GM12878 (cell line): ENCODE measurements around the gene EBPL. TPM values are rescaled to one million over a fixed set of nuclear protein-coding genes. Genes with fewer than 3 reads are reported as not detected.

Source experiments
- ATAC-seq: fragments of 200-7000 bp; cut with Tn5 transposase; 3 replicates; pipeline ENCODE4 v1.9.1; 2020; ENCODE audit warnings: mild to moderate bottlenecking, moderate library complexity
- BruUV-seq: library from RNA; stranded (reverse); fragments of 400-500 nt; replicated peaks from 2 replicates; lab custom pipeline; 2021; lab: Mats Ljungman, UMichigan
- CTCF ChIA-PET: fragments of 300-600 bp; sonication (Branson Sonifier 250); formaldehyde crosslinking; extraction: SDS; loops from one replicate; lab custom pipeline; 2021; ENCODE audit warnings: inconsistent platforms; lab: Yijun Ruan, JAX
- POLR2A ChIA-PET: fragments of 350-600 bp; formaldehyde crosslinking; extraction: SDS; loops from one replicate; lab custom pipeline; 2021; ENCODE audit warnings: inconsistent platforms; lab: Charles Lee
- RAD21 ChIA-PET: fragments of 300-600 bp; sonication (Branson Sonifier 250); formaldehyde crosslinking; loops from one replicate; lab custom pipeline; 2023; ENCODE audit warnings: antibody characterized with exemption; ENCODE audit not compliant: unreplicated experiment; lab: Charles Lee
- SMC1A ChIA-PET: fragments of 300-600 bp; sonication (Branson Sonifier 250); formaldehyde crosslinking; loops from one replicate; lab custom pipeline; 2023; ENCODE audit not compliant: unreplicated experiment, uncharacterized antibody; lab: Charles Lee
- DNase-seq: peaks from one replicate; pipeline ENCODE4 v3.0.0-alpha.2; 2011; ENCODE audit warnings: low read depth, low spot score
- FAIRE-seq: peaks from 3 replicates; lab custom pipeline; 2011; peaks lifted over from hg19 to GRCh38; lab: Jason Lieb, UNC
- H2AFZ ChIP-seq: 2 replicates; pipeline ENCODE4 v1.6.0; 2011; ENCODE audit warnings: low read depth, low read length, control low read depth; ENCODE audit not compliant: control insufficient read depth
- H3K27ac ChIP-seq: 2 replicates; pipeline ENCODE4 v1.5.1; 2011; ENCODE audit warnings: control low read depth; ENCODE audit not compliant: control insufficient read depth, insufficient read depth
- H3K27me3 ChIP-seq, 2 experiments: replicated peaks in 1 of 2; 2 replicates each; pipeline versions ENCODE4 v1.6.0 to v1.6.1; 2011; ENCODE audit warnings: low read length in 1 of 2; ENCODE audit not compliant: control insufficient read depth in 2 of 2, insufficient read depth in 2 of 2
- H3K36me3 ChIP-seq, 2 experiments: 2 replicates each; pipeline ENCODE4 v1.5.1; 2011; ENCODE audit warnings: low read length in 1 of 2; ENCODE audit not compliant: control insufficient read depth in 2 of 2, insufficient read depth in 2 of 2
- H3K4me1 ChIP-seq: 2 replicates; pipeline ENCODE4 v1.6.1; 2011; ENCODE audit warnings: mild to moderate bottlenecking, low read length, moderate library complexity, mixed read lengths; ENCODE audit not compliant: control insufficient read depth, insufficient read depth
- H3K4me2 ChIP-seq: 2 replicates; pipeline ENCODE4 v1.6.0; 2011; ENCODE audit warnings: control low read depth; ENCODE audit not compliant: control insufficient read depth, insufficient read depth
- H3K4me3 ChIP-seq: fragments of 200-600 bp; sonication (generic); 2 replicates; pipeline ENCODE4 v1.5.1; 2016
- H3K79me2 ChIP-seq: 2 replicates; pipeline ENCODE4 v1.6.0; 2011; ENCODE audit warnings: low read length; ENCODE audit not compliant: control insufficient read depth, insufficient read depth
- H3K9ac ChIP-seq: 2 replicates; pipeline ENCODE4 v1.8.0; 2011; ENCODE audit warnings: low read length, control low read depth, mixed read lengths; ENCODE audit not compliant: control insufficient read depth, insufficient read depth
- H3K9me3 ChIP-seq: replicated peaks from 3 replicates; pipeline ENCODE4 v1.5.1; 2011; ENCODE audit warnings: mild to moderate bottlenecking, low read length; ENCODE audit not compliant: control insufficient read depth, insufficient read depth
- H4K20me1 ChIP-seq: 2 replicates; pipeline ENCODE4 v1.6.0; 2011; ENCODE audit not compliant: control insufficient read depth, insufficient read depth
- BCL11A ChIP-seq: IDR thresholded peaks from 2 replicates; pipeline ENCODE4 v1.6.1; 2011; ENCODE audit warnings: low read depth, low read length
- GABPA ChIP-seq: IDR thresholded peaks from 2 replicates; pipeline ENCODE4 v1.6.1; 2014; ENCODE audit warnings: antibody characterized with exemption, low read depth, mild to moderate bottlenecking, inconsistent platforms
- HDAC2 ChIP-seq: fragments of 200-600 bp; sonication (generic); IDR thresholded peaks from 2 replicates; pipeline ENCODE4 v1.6.1; 2017
- HDGF ChIP-seq: fragments of 450-650 bp; IDR thresholded peaks from 2 replicates; pipeline ENCODE4 v1.6.1; 2016; ENCODE audit warnings: antibody characterized with exemption
- KLF5 ChIP-seq: fragments of 450-650 bp; IDR thresholded peaks from 2 replicates; pipeline ENCODE4 v1.6.1; 2014; ENCODE audit warnings: mild to moderate bottlenecking; ENCODE audit not compliant: partially characterized antibody
- LARP7 ChIP-seq: fragments of 450-650 bp; IDR thresholded peaks from 2 replicates; pipeline ENCODE4 v1.6.1; 2017; ENCODE audit warnings: mild to moderate bottlenecking
- MEF2A ChIP-seq: IDR thresholded peaks from 2 replicates; pipeline ENCODE4 v1.6.1; 2011; ENCODE audit warnings: low read depth, mild to moderate bottlenecking, low read length, moderate library complexity; ENCODE audit not compliant: insufficient read depth
- MYB ChIP-seq: fragments of 150-350 bp; IDR thresholded peaks from 2 replicates; pipeline ENCODE4 v1.6.1; 2014; ENCODE audit warnings: mild to moderate bottlenecking, low read depth, low read length, borderline replicate concordance
- NR2C1 ChIP-seq: fragments of 450-650 bp; IDR thresholded peaks from 2 replicates; pipeline ENCODE4 v1.6.1; 2017; ENCODE audit warnings: antibody characterized with exemption, mild to moderate bottlenecking, moderate library complexity
- PAX5 ChIP-seq: IDR thresholded peaks from 2 replicates; pipeline ENCODE4 v1.6.1; 2011; ENCODE audit warnings: low read depth, low read length, borderline replicate concordance
- PBX3 ChIP-seq: IDR thresholded peaks from 2 replicates; pipeline ENCODE4 v1.6.1; 2011; ENCODE audit warnings: mild to moderate bottlenecking, low read depth, low read length, moderate library complexity; ENCODE audit not compliant: insufficient replicate concordance
- RBBP5 ChIP-seq: fragments of 200-600 bp; sonication (generic); conservative IDR thresholded peaks from 2 replicates; pipeline ENCODE4 v1.6.1; 2016
- SMAD1 ChIP-seq: fragments of 450-650 bp; IDR thresholded peaks from 2 replicates; pipeline ENCODE4 v1.6.1; 2018; ENCODE audit warnings: mild to moderate bottlenecking, low read depth; ENCODE audit not compliant: partially characterized antibody
- SREBF1 ChIP-seq: IDR thresholded peaks from 2 replicates; pipeline ENCODE4 v1.6.1; 2012; ENCODE audit warnings: mild to moderate bottlenecking, low read length
- SUZ12 ChIP-seq: fragments of 200-600 bp; sonication (generic); IDR thresholded peaks from one replicate; pipeline ENCODE4 v1.6.1; 2018; ENCODE audit warnings: antibody characterized with exemption, mild to moderate bottlenecking; ENCODE audit not compliant: unreplicated experiment
- WGBS: methylation state at CpG from one replicate; pipeline ENCODE4 v1.1.6; 2016; ENCODE audit warnings: low lambda C conversion rate; ENCODE audit not compliant: insufficient replicate concordance, insufficient coverage; ENCODE audit errors: missing lambda C conversion rate; 5-methylcytosine and 5-hydroxymethylcytosine counted together
- in situ Hi-C: fragments of 300-500 bp; cut with MboI; formaldehyde crosslinking; loops from 9 replicates; pipeline ENCODE4 v1.14.3; 2018; ENCODE audit warnings: mixed read lengths
- intact Hi-C: fragments of 100-400 bp; cut with micrococcal nuclease; formaldehyde crosslinking; loops from one replicate; pipeline ENCODE4 v1.14.2; 2022; ENCODE audit not compliant: unreplicated experiment
- polyA plus RNA-seq, 11 experiments: library from polyadenylated mRNA; depleted of rRNA in 4 of 11; unstranded in 6 of 11; stranded (reverse) in 5 of 11; fragments of >200 nt; fragmentation: Nextera tagmentation in 4 of 11; fragmentation: Illumina TruSeq in 1 of 11; extraction: Ambion mirVana in 4 of 11; extraction: Trizol in 1 of 11; gene quantifications; 1 replicate in 1 of 11; 2 replicates in 10 of 11; pipeline versions ENCODE4 v1.2.1 to v1.2.3, GENCODE V29; 2011 to 2016; ENCODE audit warnings: inconsistent platforms in 2 of 11, missing spikeins in 2 of 11, low read depth in 1 of 11
- total RNA-seq, 4 experiments: library from RNA; depleted of rRNA in 3 of 4; stranded (reverse); fragments of >200 nt in 3 of 4; fragmentation: Illumina TruSeq in 1 of 4; extraction: Trizol in 1 of 4; gene quantifications; 2 replicates each; pipeline versions ENCODE4 v1.2.1 to v1.2.3, GENCODE V29; 2013 to 2021
- TF ChIP-seq, protein P1 (sequence below): fragments of 450-650 bp; IDR thresholded peaks from 2 replicates; pipeline ENCODE4 v1.6.1; 2016; ENCODE audit warnings: mild to moderate bottlenecking
- TF ChIP-seq, protein P2 (sequence below): fragments of 450-650 bp; formaldehyde crosslinking; IDR thresholded peaks from 2 replicates; pipeline ENCODE4 v1.4.0; 2022; ENCODE audit warnings: mild to moderate bottlenecking, moderate library complexity

The EBPL gene
- total and polyA plus RNA-seq, 10 of the 15 experiments (the other 5 are each of a cell fraction or from before 2014, with no cell fraction given), result 6.2 to 72.8 (median 43.5) TPM

DNA sequence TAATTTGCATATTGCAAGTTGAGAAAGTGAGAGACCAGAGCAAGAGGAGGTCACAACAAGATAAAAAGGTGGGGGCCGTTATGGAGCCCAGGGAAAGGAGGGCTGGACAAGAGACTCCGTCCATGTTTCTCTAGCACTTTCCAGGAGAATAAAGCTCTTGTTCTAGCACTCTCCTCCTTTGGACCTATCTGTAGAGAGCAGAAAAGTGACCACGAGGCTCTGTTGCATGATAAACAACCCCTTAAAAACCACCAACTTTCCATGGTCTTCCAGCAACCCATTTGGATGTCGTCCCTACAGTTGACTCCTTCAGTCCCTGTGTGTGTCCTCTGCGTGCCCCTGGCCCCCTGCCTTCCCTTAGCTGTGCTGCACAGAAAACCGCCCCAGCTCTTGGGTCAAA, 67.1 kb downstream of the EBPL start (continued):
- no peak for TF ChIP-seq MEF2A
- TF ChIP-seq RBBP5, result no peak
- TF ChIP-seq PBX3, result no peak
- TF ChIP-seq NR2C1, result no peak
- no peak for TF ChIP-seq SREBF1
- no peak for TF ChIP-seq HDGF
- TF ChIP-seq, protein P1, sequence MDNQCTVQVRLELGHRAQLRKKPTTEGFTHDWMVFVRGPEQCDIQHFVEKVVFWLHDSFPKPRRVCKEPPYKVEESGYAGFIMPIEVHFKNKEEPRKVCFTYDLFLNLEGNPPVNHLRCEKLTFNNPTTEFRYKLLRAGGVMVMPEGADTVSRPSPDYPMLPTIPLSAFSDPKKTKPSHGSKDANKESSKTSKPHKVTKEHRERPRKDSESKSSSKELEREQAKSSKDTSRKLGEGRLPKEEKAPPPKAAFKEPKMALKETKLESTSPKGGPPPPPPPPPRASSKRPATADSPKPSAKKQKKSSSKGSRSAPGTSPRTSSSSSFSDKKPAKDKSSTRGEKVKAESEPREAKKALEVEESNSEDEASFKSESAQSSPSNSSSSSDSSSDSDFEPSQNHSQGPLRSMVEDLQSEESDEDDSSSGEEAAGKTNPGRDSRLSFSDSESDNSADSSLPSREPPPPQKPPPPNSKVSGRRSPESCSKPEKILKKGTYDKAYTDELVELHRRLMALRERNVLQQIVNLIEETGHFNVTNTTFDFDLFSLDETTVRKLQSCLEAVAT, result no peak

- Histone ChIP-seq H3K27ac (no peak overlapping the region), H3K36me3 (no peaks in the 10 kb centered on the region), H3K4me2 (no peak overlapping the region), H3K9ac (no peak overlapping the region), H3K79me2 (no peaks in the 10 kb centered on the region), H3K27me3 (no peaks in the 10 kb centered on the region), H3K9me3 (no peaks in the 10 kb centered on the region), H3K4me3 (no peak overlapping the region), H2AFZ (no peak overlapping the region), H3K4me1 (no peaks in the 10 kb centered on the region), H4K20me1 (no peaks in the 10 kb centered on the region)
- FAIRE-seq, result no peak
- ChIA-PET CTCF (interaction anchor here (0.6 to 1.4 kb wide), 2 partner anchors 169 to 909 kb away, joined by 3 to 4 read pairs; no protein-coding TSS in a partner anchor), POLR2A (no interaction called here), SMC1A (no interaction called here), RAD21 (no interaction called here)
- intact Hi-C loops, result no loop called here
- 61% methylated on average over 11 of the region's 11 CpGs for WGBS
- BruUV-seq, result no TSS peak
- no peak for DNase-seq
- in situ Hi-C loops, result no loop called here
- no peak for ATAC-seq
- TF ChIP-seq MYB, result no peak
- TF ChIP-seq, protein P2, sequence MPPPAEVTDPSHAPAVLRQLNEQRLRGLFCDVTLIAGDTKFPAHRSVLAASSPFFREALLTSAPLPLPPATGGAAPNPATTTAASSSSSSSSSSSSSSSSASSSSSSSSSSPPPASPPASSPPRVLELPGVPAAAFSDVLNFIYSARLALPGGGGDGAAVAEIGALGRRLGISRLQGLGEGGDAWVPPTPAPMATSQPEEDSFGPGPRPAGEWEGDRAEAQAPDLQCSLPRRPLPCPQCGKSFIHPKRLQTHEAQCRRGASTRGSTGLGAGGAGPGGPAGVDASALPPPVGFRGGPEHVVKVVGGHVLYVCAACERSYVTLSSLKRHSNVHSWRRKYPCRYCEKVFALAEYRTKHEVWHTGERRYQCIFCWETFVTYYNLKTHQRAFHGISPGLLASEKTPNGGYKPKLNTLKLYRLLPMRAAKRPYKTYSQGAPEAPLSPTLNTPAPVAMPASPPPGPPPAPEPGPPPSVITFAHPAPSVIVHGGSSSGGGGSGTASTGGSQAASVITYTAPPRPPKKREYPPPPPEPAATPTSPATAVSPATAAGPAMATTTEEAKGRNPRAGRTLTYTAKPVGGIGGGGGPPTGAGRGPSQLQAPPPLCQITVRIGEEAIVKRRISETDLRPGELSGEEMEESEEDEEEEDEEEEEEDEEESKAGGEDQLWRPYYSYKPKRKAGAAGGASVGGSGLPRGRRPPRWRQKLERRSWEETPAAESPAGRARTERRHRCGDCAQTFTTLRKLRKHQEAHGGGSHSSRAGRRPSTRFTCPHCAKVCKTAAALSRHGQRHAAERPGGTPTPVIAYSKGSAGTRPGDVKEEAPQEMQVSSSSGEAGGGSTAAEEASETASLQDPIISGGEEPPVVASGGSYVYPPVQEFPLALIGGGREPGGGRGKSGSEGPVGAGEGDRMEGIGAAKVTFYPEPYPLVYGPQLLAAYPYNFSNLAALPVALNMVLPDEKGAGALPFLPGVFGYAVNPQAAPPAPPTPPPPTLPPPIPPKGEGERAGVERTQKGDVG (CRISPR knock-in tag), result no peak
- TF ChIP-seq HDAC2, result no peak
- no peak for TF ChIP-seq GABPA
- TF ChIP-seq LARP7, result no peak
- TF ChIP-seq SUZ12, result no peak
- TF ChIP-seq PAX5, result no peak
- no peak for TF ChIP-seq BCL11A
- TF ChIP-seq SMAD1, result no peak
- no peak for TF ChIP-seq KLF5
Observed at GRCh38 chr13:49622174-49622946, 68.9 kb downstream of the EBPL start.
